Measurements from ENCODE around the gene NHLH1.

Gene NHLH1

GRCh38 chr1:160340866-160341265 lies 26.0 kb upstream of the NHLH1 start:
- TF ChIP-seq CTCF (IDR thresholded peaks at IDR 0.05; ENCODE audit: low read length) (no peak), EZH2 (optimal IDR thresholded peaks at IDR 0.05; ENCODE audit: low read depth, low read length) (no peak), EZH2phosphoT487 (IDR thresholded peaks at IDR 0.05; ENCODE audit: low read length) (no peak)
- DNase-seq, result no peak
- H3K9me3 ChIP-seq (replicated peaks; ENCODE audit: insufficient read depth, low read length), result no peaks in the 10 kb centered on the region
- peaks cover 7% of the 10 kb centered on the region; the same call in 1 of the 2 replicates for H3K36me3 ChIP-seq (replicated peaks; ENCODE audit: insufficient read depth, low read length)
- 0 out of 2 replicates have a peak, but pooled peaks cover 4% of the 10 kb centered on the region for H3F3A ChIP-seq (ENCODE audit: insufficient read depth, low read length)
- no peaks in the 10 kb centered on the region for H3K9me2 ChIP-seq (replicated peaks; ENCODE audit: insufficient read depth, low read length)
- no peak overlapping the region for H2AFZ ChIP-seq (ENCODE audit: low read length)
- H3K79me2 ChIP-seq (ENCODE audit: low read length), result peaks cover 86% of the 10 kb centered on the region
- H3K4me2 ChIP-seq (ENCODE audit: low read depth, low read length), result no peak overlapping the region
- H3K4me3 ChIP-seq (ENCODE audit: low read length), result no peak overlapping the region
- H3K9ac ChIP-seq (ENCODE audit: low read length), result no peak overlapping the region
- no peaks in the 10 kb centered on the region for H3K27me3 ChIP-seq (replicated peaks; ENCODE audit: insufficient read depth, low read length)
- no peak overlapping the region for H3K27ac ChIP-seq (ENCODE audit: low read length)
- H3K4me1 ChIP-seq (ENCODE audit: low read length), result peaks cover 9% of the 10 kb centered on the region
- no peaks in the 10 kb centered on the region for H4K20me1 ChIP-seq (ENCODE audit: insufficient read depth, low read length)

GRCh38 chr1:160342526-160342925 lies 24.3 kb upstream of the NHLH1 start:
- Histone ChIP-seq H2AFZ (ENCODE audit: low read length) (peak overlapping the region; percentile 66), H3K27ac (ENCODE audit: low read length) (peak overlapping the region; percentile 58; the same call in 1 of the 2 replicates), H3K4me3 (ENCODE audit: low read length) (peak overlapping the region; percentile 94), H3F3A (ENCODE audit: insufficient read depth, low read length) (0 out of 2 replicates have a peak, but pooled peaks cover 4% of the 10 kb centered on the region), H3K4me1 (ENCODE audit: low read length) (peaks cover 9% of the 10 kb centered on the region), H3K4me2 (ENCODE audit: low read depth, low read length) (peak overlapping the region; percentile 81), H4K20me1 (ENCODE audit: insufficient read depth, low read length) (no peaks in the 10 kb centered on the region), H3K79me2 (ENCODE audit: low read length) (peaks cover 94% of the 10 kb centered on the region), H3K9me3 (replicated peaks; ENCODE audit: insufficient read depth, low read length) (no peaks in the 10 kb centered on the region), H3K36me3 (replicated peaks; ENCODE audit: insufficient read depth, low read length) (peaks cover 7% of the 10 kb centered on the region; the same call in 1 of the 2 replicates), H3K9ac (ENCODE audit: low read length) (peak overlapping the region; percentile 91), H3K9me2 (replicated peaks; ENCODE audit: insufficient read depth, low read length) (no peaks in the 10 kb centered on the region), H3K27me3 (replicated peaks; ENCODE audit: insufficient read depth, low read length) (no peaks in the 10 kb centered on the region)
- no peak for TF ChIP-seq EZH2 (optimal IDR thresholded peaks at IDR 0.05; ENCODE audit: low read depth, low read length)
- no peak for TF ChIP-seq EZH2phosphoT487 (IDR thresholded peaks at IDR 0.05; ENCODE audit: low read length)
- TF ChIP-seq CTCF (IDR thresholded peaks at IDR 0.05; ENCODE audit: low read length), result no peak
- peak; percentile 31 for DNase-seq

- no peak for TF ChIP-seq EZH2phosphoT487 (IDR thresholded peaks at IDR 0.05; ENCODE audit: low read length)
- TF ChIP-seq CTCF (IDR thresholded peaks at IDR 0.05; ENCODE audit: low read length), result no peak
- no peak for TF ChIP-seq EZH2 (optimal IDR thresholded peaks at IDR 0.05; ENCODE audit: low read depth, low read length)
- Histone ChIP-seq H3K27me3 (replicated peaks; ENCODE audit: insufficient read depth, low read length) (no peaks in the 10 kb centered on the region), H3K4me3 (ENCODE audit: low read length) (peak within 1 kb of the TSS; percentile 94), H3K36me3 (replicated peaks; ENCODE audit: insufficient read depth, low read length) (peaks cover 7% of the 10 kb centered on the region; the same call in 1 of the 2 replicates), H3F3A (ENCODE audit: insufficient read depth, low read length) (0 out of 2 replicates have a peak, but pooled peaks cover 4% of the 10 kb centered on the region), H3K4me1 (ENCODE audit: low read length) (peaks cover 9% of the 10 kb centered on the region), H4K20me1 (ENCODE audit: insufficient read depth, low read length) (no peaks in the 10 kb centered on the region), H3K9me2 (replicated peaks; ENCODE audit: insufficient read depth, low read length) (no peaks in the 10 kb centered on the region), H2AFZ (ENCODE audit: low read length) (peak within 1 kb of the TSS; percentile 66), H3K4me2 (ENCODE audit: low read depth, low read length) (peak within 1 kb of the TSS; percentile 81), H3K79me2 (ENCODE audit: low read length) (peaks cover 88% of the 10 kb centered on the region), H3K27ac (ENCODE audit: low read length) (peak within 1 kb of the TSS; percentile 58; the same call in 1 of the 2 replicates), H3K9ac (ENCODE audit: low read length) (peak within 1 kb of the TSS; percentile 91), H3K9me3 (replicated peaks; ENCODE audit: insufficient read depth, low read length) (no peaks in the 10 kb centered on the region)
- DNase-seq, result peak; percentile 99
Measured at GRCh38 chr1:160342953-160343869, 23.7 kb upstream of the NHLH1 start, which contains the start of the genes COPA and NCSTN. COPA (minus strand) TSS chr1:160343250; CDS start chr1:160343170, 80 bp downstream. NCSTN (plus strand) TSS chr1:160343383; CDS start chr1:160343397, 14 bp downstream.
